NCI-H2081 (cell line): ENCODE results near the gene HS3ST1.

Experiments
- DNase-seq, 2 experiments: peaks; one replicate each; lab custom pipeline; 2025; lab: John Stamatoyannopoulos, UW

The HS3ST1 gene

GRCh38 chr4:11428231-11428898 lies at the start of gene HS3ST1:
Gene HS3ST1 (minus strand): TSS chr4:11428894. CDS start chr4:11400005, 28,889 bp downstream.
- no peak for DNase-seq

GRCh38 chr4:11475871-11476270 lies 47.2 kb upstream of the HS3ST1 start:
- DNase-seq: no peak

- DNase-seq: no peak
Measured at GRCh38 chr4:11474146-11474545, 45.5 kb upstream of the HS3ST1 start.

GRCh38 chr4:11472535-11472934 lies 43.8 kb upstream of the HS3ST1 start:
- DNase-seq: no peak

GRCh38 chr4:11471618-11472017 lies 42.9 kb upstream of the HS3ST1 start:
- DNase-seq: no peak

- DNase-seq: no peak
Measured at GRCh38 chr4:11471046-11471441, 42.4 kb upstream of the HS3ST1 start.

GRCh38 chr4:11470438-11471045 lies 41.8 kb upstream of the HS3ST1 start:
- DNase-seq: no peak

GRCh38 chr4:11469650-11470437 lies 41.1 kb upstream of the HS3ST1 start:
- no peak for DNase-seq

- no peak for DNase-seq
Measured at GRCh38 chr4:11468901-11469300, 40.2 kb upstream of the HS3ST1 start.

- DNase-seq: no peak
Measured at GRCh38 chr4:11467931-11468330, 39.2 kb upstream of the HS3ST1 start.

- no peak for DNase-seq
Measured at GRCh38 chr4:11463707-11464106, 35.0 kb upstream of the HS3ST1 start.

- no peak for DNase-seq
Measured at GRCh38 chr4:11456401-11456800, 27.7 kb upstream of the HS3ST1 start.

GRCh38 chr4:11455201-11455835 lies 26.6 kb upstream of the HS3ST1 start:
- peak in 1 of 2 experiments; percentile 78 for DNase-seq

- no peak for DNase-seq
Measured at GRCh38 chr4:11451716-11452115, 23.0 kb upstream of the HS3ST1 start.

- no peak for DNase-seq
Measured at GRCh38 chr4:11446155-11446811, 17.6 kb upstream of the HS3ST1 start.

GRCh38 chr4:11441194-11441556 lies 12.5 kb upstream of the HS3ST1 start:
- no peak for DNase-seq

- no peak for DNase-seq
Measured at GRCh38 chr4:11440481-11441193, 11.9 kb upstream of the HS3ST1 start.

GRCh38 chr4:11439836-11440235 lies 11.1 kb upstream of the HS3ST1 start:
- DNase-seq: no peak

GRCh38 chr4:11438647-11439046 lies 10.0 kb upstream of the HS3ST1 start:
- no peak for DNase-seq

- DNase-seq: peak in 1 of 2 experiments; percentile 13
Measured at GRCh38 chr4:11436673-11437072, 8.0 kb upstream of the HS3ST1 start.

- DNase-seq: no peak
Measured at GRCh38 chr4:11436084-11436483, 7.4 kb upstream of the HS3ST1 start.
